Bronchial epithelial cell (primary cell): ENCODE data around the gene TMEM134. TPM values are rescaled to one million over a fixed set of nuclear protein-coding genes. Genes with fewer than 3 reads are reported as not detected.

Experiments used
- DNase-seq: peaks from one replicate; pipeline ENCODE4 v3.0.0-alpha.2; 2010; ENCODE audit warnings: low read depth
- FAIRE-seq: peaks from 2 replicates; lab custom pipeline; 2011; peaks lifted over from hg19 to GRCh38; lab: Jason Lieb, UNC
- H3K27me3 ChIP-seq: 2 replicates; pipeline ENCODE4 v1.5.1; 2011; ENCODE audit warnings: low read length; ENCODE audit not compliant: control insufficient read depth, insufficient read depth
- H3K36me3 ChIP-seq: 2 replicates; pipeline ENCODE4 v1.5.1; 2011; ENCODE audit warnings: low read length; ENCODE audit not compliant: control insufficient read depth, insufficient read depth
- H3K4me3 ChIP-seq: 2 replicates; pipeline ENCODE4 v1.5.1; 2011; ENCODE audit warnings: mild to moderate bottlenecking, low read depth, low read length, control low read depth
- CTCF ChIP-seq: IDR thresholded peaks from 2 replicates; pipeline ENCODE4 v1.5.1; 2011; ENCODE audit warnings: mild to moderate bottlenecking, moderate library complexity, low read length, control low read depth, inconsistent platforms; ENCODE audit not compliant: insufficient read depth, severe bottlenecking
- total RNA-seq: library from RNA; depleted of rRNA; stranded (reverse); fragments of >200 nt; gene quantifications from 2 replicates; pipeline ENCODE4 v1.2.1, GENCODE V29; 2014

The TMEM134 gene
- total RNA-seq, 1 donor from 2014 or later: 38.2 TPM

GRCh38 chr11:67415501-67416304 is 53.3 kb downstream of the TMEM134 start, which contains the start of gene CARNS1:
TSS of gene CARNS1 (plus strand) at chr11:67415678. CDS start at chr11:67416200, 522 bp downstream.
- no peak within 1 kb of the TSS for H3K4me3 ChIP-seq
- no peak for TF ChIP-seq CTCF
- H3K27me3 ChIP-seq: peaks cover 4% of the 10 kb centered on the region
- DNase-seq: no peak
- no peaks in the 10 kb centered on the region for H3K36me3 ChIP-seq
- no peak for FAIRE-seq

GRCh38 chr11:67413266-67413849 is 55.7 kb downstream of the TMEM134 start:
- peaks cover 8% of the 10 kb centered on the region for H3K27me3 ChIP-seq
- DNase-seq (no peak), FAIRE-seq (peak; percentile 60)
- H3K36me3 ChIP-seq: no peaks in the 10 kb centered on the region
- no peak for TF ChIP-seq CTCF
- no peak overlapping the region for H3K4me3 ChIP-seq

- FAIRE-seq (no peak), DNase-seq (no peak)
- Histone ChIP-seq H3K27me3 (peaks cover 10% of the 10 kb centered on the region), H3K4me3 (no peak overlapping the region), H3K36me3 (no peaks in the 10 kb centered on the region)
- no peak for TF ChIP-seq CTCF
Observed at GRCh38 chr11:67412495-67413179, 56.4 kb downstream of the TMEM134 start.

GRCh38 chr11:67411785-67412152 is 57.3 kb downstream of the TMEM134 start:
- no peak for FAIRE-seq

More at GRCh38 chr11:67411785-67412152, 57.3 kb downstream of the TMEM134 start:
- no peak for TF ChIP-seq CTCF
- no peak overlapping the region for H3K4me3 ChIP-seq
- no peaks in the 10 kb centered on the region for H3K36me3 ChIP-seq
- no peak for DNase-seq
- peaks cover 10% of the 10 kb centered on the region for H3K27me3 ChIP-seq

Other genes with a start within 250 kb of the TMEM134 start
- gene GRK2, start 202.8 kb downstream of the TMEM134 start, total RNA-seq: 55.0 and 77.4 TPM in 2 replicates
- gene ANKRD13D, start 179.9 kb downstream of the TMEM134 start, total RNA-seq: 22.4 and 42.8 TPM in 2 replicates
- gene SSH3, start 165.7 kb downstream of the TMEM134 start, total RNA-seq: 32.0 and 35.0 TPM in 2 replicates
- 45.8 and 83.1 TPM in 2 replicates for gene POLD4, start 115.7 kb downstream of the TMEM134 start, total RNA-seq
- gene CLCF1, start 95.7 kb downstream of the TMEM134 start, total RNA-seq: 1.8 and 2.3 TPM in 2 replicates
- 8.7 and 10.8 TPM in 2 replicates for gene RAD9A, start 77.3 kb downstream of the TMEM134 start, total RNA-seq
- 209 and 225 TPM in 2 replicates for gene PPP1CA, start 67.4 kb downstream of the TMEM134 start, total RNA-seq
- not detected in 2 replicates for gene TBC1D10C, start 65.2 kb downstream of the TMEM134 start, total RNA-seq
- gene CARNS1, start 53.6 kb downstream of the TMEM134 start, total RNA-seq: under 0.01 TPM in 1 of 2 replicates, not detected in the other
- gene RPS6KB2, start 40.8 kb downstream of the TMEM134 start, total RNA-seq: 62.9 and 98.6 TPM in 2 replicates
- gene PTPRCAP, start 31.6 kb downstream of the TMEM134 start, total RNA-seq: 0.26 and 0.51 TPM in 2 replicates
- 105 and 133 TPM in 2 replicates for gene CORO1B, start 25.8 kb downstream of the TMEM134 start, total RNA-seq
- gene GPR152, start 16.5 kb downstream of the TMEM134 start, total RNA-seq: not detected in 2 replicates
- not detected in 2 replicates for gene CABP4, start 13.9 kb downstream of the TMEM134 start, total RNA-seq
- gene AIP, start 13.8 kb upstream of the TMEM134 start, total RNA-seq: 51.6 and 85.3 TPM in 2 replicates
- 17.4 and 23.7 TPM in 2 replicates for gene PITPNM1, start 36.1 kb upstream of the TMEM134 start, total RNA-seq
- 19.0 and 21.6 TPM in 2 replicates for gene CDK2AP2, start 38.9 kb upstream of the TMEM134 start, total RNA-seq
- gene CABP2, start 54.2 kb upstream of the TMEM134 start, total RNA-seq: not detected in 2 replicates
- 1,931 and 3,840 TPM in 2 replicates for gene GSTP1, start 114.6 kb upstream of the TMEM134 start, total RNA-seq
- 242 and 252 TPM in 2 replicates for gene NDUFV1, start 137.7 kb upstream of the TMEM134 start, total RNA-seq
- gene NUDT8, start 160.7 kb upstream of the TMEM134 start, total RNA-seq: 14.2 and 22.3 TPM in 2 replicates
- not detected in 2 replicates for gene TBX10, start 170.5 kb upstream of the TMEM134 start, total RNA-seq
- not detected in 2 replicates for gene ACY3, start 181.5 kb upstream of the TMEM134 start, total RNA-seq
- gene ALDH3B2, start 205.4 kb upstream of the TMEM134 start, total RNA-seq: 17.9 and 73.4 TPM in 2 replicates